H9 (cell line): ENCODE results near the gene TMED8. TPM values are rescaled to one million over a fixed set of nuclear protein-coding genes. Genes with fewer than 3 reads are reported as not detected.

Experiments
- DNase-seq: peaks from one replicate; pipeline ENCODE4 v3.0.0-alpha.2; 2017
- H2AFZ ChIP-seq: one replicate; pipeline ENCODE4 v1.6.1; 2013; ENCODE audit warnings: mild to moderate bottlenecking, low read length, control low read depth, moderate library complexity
- H2AK5ac ChIP-seq: 2 replicates; pipeline ENCODE4 v1.6.1; 2013; ENCODE audit warnings: low read length, control low read depth, mixed read lengths; ENCODE audit not compliant: insufficient read length
- H2BK120ac ChIP-seq: one replicate; pipeline ENCODE4 v1.6.1; 2013; ENCODE audit warnings: low read depth, mild to moderate bottlenecking, low read length, control low read depth, inconsistent platforms; ENCODE audit not compliant: poor library complexity, severe bottlenecking
- H2BK12ac ChIP-seq: 2 replicates; pipeline ENCODE4 v1.6.1; 2013; ENCODE audit warnings: low read length, control low read depth, mixed read lengths, low read depth; ENCODE audit not compliant: insufficient read length
- H2BK15ac ChIP-seq: 2 replicates; pipeline ENCODE4 v1.6.1; 2013; ENCODE audit warnings: low read depth, low read length, control low read depth
- H2BK20ac ChIP-seq: one replicate; pipeline ENCODE4 v1.6.1; 2013; ENCODE audit warnings: low read depth, mild to moderate bottlenecking, low read length, control low read depth, inconsistent platforms; ENCODE audit not compliant: poor library complexity, severe bottlenecking
- H2BK5ac ChIP-seq: 2 replicates; pipeline ENCODE4 v1.6.1; 2013; ENCODE audit warnings: low read length, control low read depth, mixed read lengths; ENCODE audit not compliant: insufficient read length
- H3K14ac ChIP-seq: 2 replicates; pipeline ENCODE4 v1.6.1; 2013; ENCODE audit warnings: low read length, control low read depth; ENCODE audit not compliant: insufficient read depth
- H3K18ac ChIP-seq: 2 replicates; pipeline ENCODE4 v1.6.1; 2013; ENCODE audit warnings: low read depth, mild to moderate bottlenecking, mixed read lengths, low read length, control low read depth; ENCODE audit not compliant: insufficient read length
- H3K23ac ChIP-seq: 2 replicates; pipeline ENCODE4 v1.6.1; 2013; ENCODE audit warnings: low read length, control low read depth, mixed read lengths, low read depth; ENCODE audit not compliant: insufficient read length
- H3K23me2 ChIP-seq: 2 replicates; pipeline ENCODE4 v1.6.1; 2013; ENCODE audit warnings: low read depth, mild to moderate bottlenecking, mixed read lengths, low read length, control low read depth; ENCODE audit not compliant: insufficient read length, poor library complexity, severe bottlenecking
- H3K27ac ChIP-seq: 2 replicates; pipeline ENCODE4 v1.5.1; 2013; ENCODE audit warnings: low read length, control low read depth, mixed read lengths, low read depth; ENCODE audit not compliant: insufficient read length
- H3K27me3 ChIP-seq: 2 replicates; pipeline ENCODE4 v1.6.1; 2013; ENCODE audit warnings: low read length, control low read depth, inconsistent platforms; ENCODE audit not compliant: insufficient read depth
- H3K4ac ChIP-seq: 2 replicates; pipeline ENCODE4 v1.6.1; 2013; ENCODE audit warnings: low read depth, mild to moderate bottlenecking, control low read depth, inconsistent platforms, low read length, moderate library complexity
- H3K4me1 ChIP-seq: 2 replicates; pipeline ENCODE4 v1.6.1; 2013; ENCODE audit warnings: low read length, control low read depth, inconsistent platforms; ENCODE audit not compliant: insufficient read depth
- H3K4me2 ChIP-seq: 2 replicates; pipeline ENCODE4 v1.6.1; 2013; ENCODE audit warnings: low read length, control low read depth, mixed read lengths; ENCODE audit not compliant: insufficient read length, insufficient read depth
- H3K56ac ChIP-seq: 2 replicates; pipeline ENCODE4 v1.6.1; 2013; ENCODE audit warnings: low read depth, mild to moderate bottlenecking, mixed read lengths, low read length, control low read depth; ENCODE audit not compliant: insufficient read length
- H3K79me1 ChIP-seq: 2 replicates; pipeline ENCODE4 v1.6.1; 2013; ENCODE audit warnings: low read depth, mild to moderate bottlenecking, moderate library complexity, low read length, control low read depth, inconsistent platforms; ENCODE audit not compliant: insufficient read depth, poor library complexity, severe bottlenecking
- H3K79me2 ChIP-seq: 2 replicates; pipeline ENCODE4 v1.6.1; 2013; ENCODE audit warnings: low read length, control low read depth, inconsistent platforms; ENCODE audit not compliant: insufficient read depth
- H3K9ac ChIP-seq: 2 replicates; pipeline ENCODE4 v1.6.1; 2013; ENCODE audit warnings: low read length, control low read depth, mixed read lengths; ENCODE audit not compliant: insufficient read length; ENCODE audit errors: extremely low read depth
- H3K9me3 ChIP-seq: one replicate; pipeline ENCODE4 v1.6.1; 2013; ENCODE audit warnings: low read depth, low read length, inconsistent platforms; ENCODE audit not compliant: control insufficient read depth
- H3T11ph ChIP-seq: one replicate; pipeline ENCODE4 v1.6.1; 2013; ENCODE audit warnings: mild to moderate bottlenecking, low read length, control low read depth, inconsistent platforms
- H4K20me1 ChIP-seq: one replicate; pipeline ENCODE4 v1.6.1; 2013; ENCODE audit not compliant: control insufficient read depth, insufficient read length, insufficient read depth
- H4K5ac ChIP-seq: 2 replicates; pipeline ENCODE4 v1.6.1; 2013; ENCODE audit warnings: low read depth, mild to moderate bottlenecking, mixed read lengths, low read length, control low read depth; ENCODE audit not compliant: insufficient read length
- H4K8ac ChIP-seq: replicated peaks from 2 replicates; pipeline ENCODE4 v1.6.1; 2013; ENCODE audit warnings: low read length, control low read depth, mixed read lengths, low read depth; ENCODE audit not compliant: insufficient read length
- H4K91ac ChIP-seq: 2 replicates; pipeline ENCODE4 v1.6.1; 2013; ENCODE audit warnings: low read depth, mild to moderate bottlenecking, moderate library complexity, mixed read lengths, low read length, control low read depth; ENCODE audit not compliant: insufficient read length
- H3K27ac Mint-ChIP-seq, 3 experiments: 2 replicates in 2 of 3; 3 replicates in 1 of 3; pipeline ENCODE4 v1.8.0; 2020 to 2021; ENCODE audit warnings: mixed read lengths in 3 of 3, mild to moderate bottlenecking in 1 of 3, moderate library complexity in 1 of 3
- H3K27me3 Mint-ChIP-seq: 2 replicates; pipeline ENCODE4 v1.8.0; 2021; ENCODE audit warnings: low read depth, mild to moderate bottlenecking, moderate library complexity, mixed read lengths
- H3K36me3 Mint-ChIP-seq, 3 experiments: 2 replicates in 2 of 3; 3 replicates in 1 of 3; pipeline ENCODE4 v1.8.0; 2020 to 2021; ENCODE audit warnings: low read depth in 3 of 3, mixed read lengths in 3 of 3; ENCODE audit not compliant: insufficient read depth in 1 of 3
- H3K4me1 Mint-ChIP-seq, 2 experiments: 2 replicates each; pipeline ENCODE4 v1.8.0; 2020; ENCODE audit warnings: mixed read lengths in 2 of 2
- H3K4me3 Mint-ChIP-seq, 2 experiments: 2 replicates in 1 of 2; 3 replicates in 1 of 2; pipeline ENCODE4 v1.8.0; 2020 to 2021; ENCODE audit warnings: mild to moderate bottlenecking in 2 of 2, mixed read lengths in 2 of 2, moderate library complexity in 1 of 2
- H3K9me3 Mint-ChIP-seq, 2 experiments: 2 replicates in 1 of 2; 3 replicates in 1 of 2; pipeline ENCODE4 v1.8.0; 2020; ENCODE audit warnings: mild to moderate bottlenecking in 2 of 2, mixed read lengths in 2 of 2, moderate library complexity in 1 of 2
- WGBS: extraction: QIAGEN DNeasy Blood & Tissue Kit; methylation state at CpG from one replicate; pipeline ENCODE4 v1.1.7; 2013; ENCODE audit warnings: missing lambda C conversion rate, low lambda C conversion rate, mixed read lengths; ENCODE audit not compliant: insufficient read length; ENCODE audit errors: extremely low coverage; 5-methylcytosine and 5-hydroxymethylcytosine counted together
- total RNA-seq: library from RNA; stranded (reverse); gene quantifications from 2 replicates; pipeline ENCODE4 v1.2.1, GENCODE V29; 2021
- TF ChIP-seq, protein P1 (sequence below): fragments of 200-600 bp; sonication (generic); conservative IDR thresholded peaks from 3 replicates; pipeline ENCODE4 v1.8.0; 2021; ENCODE audit warnings: antibody characterized with exemption, mild to moderate bottlenecking

Gene TMED8
- total RNA-seq, 1 experiment from 2014 or later: 9.5 TPM

DNA sequence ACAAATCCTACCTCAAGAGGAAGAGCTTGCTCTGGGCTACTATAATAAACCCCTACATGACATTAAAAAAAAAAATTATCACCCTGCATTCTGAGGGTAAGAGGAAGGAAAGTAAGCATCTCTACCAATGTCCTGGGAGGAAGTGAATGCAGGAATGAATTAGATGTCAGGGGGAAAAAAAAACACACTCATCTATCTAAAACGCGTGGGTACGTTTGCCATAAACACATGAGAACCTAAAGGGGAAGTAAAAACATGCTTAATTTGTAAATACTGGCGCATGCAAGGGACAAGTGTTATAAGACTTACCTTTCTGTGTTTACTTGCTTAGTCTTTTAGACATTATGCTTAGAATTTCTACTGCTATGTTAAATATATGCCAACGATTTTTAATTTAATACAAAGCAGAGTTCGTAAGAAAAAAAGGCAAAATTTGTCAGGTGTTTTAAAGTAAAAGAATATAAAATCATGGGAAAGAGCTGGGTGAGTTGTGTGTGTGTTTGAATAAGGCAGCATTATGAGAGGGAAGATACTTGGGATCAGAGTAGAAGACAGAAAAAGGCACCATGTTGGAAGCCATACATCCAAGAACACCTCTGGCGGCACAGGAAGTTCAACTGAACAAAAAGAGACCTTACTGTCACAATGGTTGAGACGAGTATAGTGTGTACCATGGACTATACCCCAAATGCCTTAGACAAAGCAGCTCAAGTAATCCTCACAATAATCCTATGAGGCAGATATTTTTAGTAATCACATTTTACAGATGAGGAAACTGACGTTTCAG lies 1.5 kb downstream of the TMED8 start:
- Mint-ChIP-seq H3K4me3 (peak overlapping the region; percentile 81 to 93; a peak in 4 of 5 replicates), H3K9me3 (no peaks in the 10 kb centered on the region), H3K27ac (no peak overlapping the region), H3K36me3 (no peaks in the 10 kb centered on the region), H3K27me3 (peaks cover 2% of the 10 kb centered on the region), H3K4me1 (peaks cover 7 to 8% of the 10 kb centered on the region in 2 experiments)
- no peak overlapping the region for H3K18ac ChIP-seq
- no peak overlapping the region for H3K4ac ChIP-seq
- H3K9ac ChIP-seq: peak overlapping the region; percentile 33
- H3K79me2 ChIP-seq: no peaks in the 10 kb centered on the region
- H3K4me2 ChIP-seq: peak overlapping the region; percentile 98
- H3K23me2 ChIP-seq: peaks cover 13% of the 10 kb centered on the region
- no peak overlapping the region for H2BK20ac ChIP-seq
- WGBS: no CpG with 5 or more reads among the region's 9 CpGs
- H2BK5ac ChIP-seq: no peak overlapping the region
- H3K27me3 ChIP-seq: no peaks in the 10 kb centered on the region
- DNase-seq: no peak
- no peak overlapping the region for H4K91ac ChIP-seq
- no peaks in the 10 kb centered on the region for H3K79me1 ChIP-seq
- H3K27ac ChIP-seq: no peak overlapping the region
- peaks cover 4% of the 10 kb centered on the region; the same call in 1 of the 2 replicates for H3K4me1 ChIP-seq
- no peaks in the 10 kb centered on the region for H4K20me1 ChIP-seq
- no peak overlapping the region for H4K5ac ChIP-seq
- H4K8ac ChIP-seq: no peak overlapping the region
- no peak overlapping the region for H2AFZ ChIP-seq
- no peak overlapping the region for H3T11ph ChIP-seq
- H3K14ac ChIP-seq: no peak overlapping the region
- H2BK15ac ChIP-seq: no peak overlapping the region
- no peak overlapping the region for H2BK120ac ChIP-seq
- H2AK5ac ChIP-seq: no peak overlapping the region
- H3K9me3 ChIP-seq: no peaks in the 10 kb centered on the region
- TF ChIP-seq, protein P1, sequence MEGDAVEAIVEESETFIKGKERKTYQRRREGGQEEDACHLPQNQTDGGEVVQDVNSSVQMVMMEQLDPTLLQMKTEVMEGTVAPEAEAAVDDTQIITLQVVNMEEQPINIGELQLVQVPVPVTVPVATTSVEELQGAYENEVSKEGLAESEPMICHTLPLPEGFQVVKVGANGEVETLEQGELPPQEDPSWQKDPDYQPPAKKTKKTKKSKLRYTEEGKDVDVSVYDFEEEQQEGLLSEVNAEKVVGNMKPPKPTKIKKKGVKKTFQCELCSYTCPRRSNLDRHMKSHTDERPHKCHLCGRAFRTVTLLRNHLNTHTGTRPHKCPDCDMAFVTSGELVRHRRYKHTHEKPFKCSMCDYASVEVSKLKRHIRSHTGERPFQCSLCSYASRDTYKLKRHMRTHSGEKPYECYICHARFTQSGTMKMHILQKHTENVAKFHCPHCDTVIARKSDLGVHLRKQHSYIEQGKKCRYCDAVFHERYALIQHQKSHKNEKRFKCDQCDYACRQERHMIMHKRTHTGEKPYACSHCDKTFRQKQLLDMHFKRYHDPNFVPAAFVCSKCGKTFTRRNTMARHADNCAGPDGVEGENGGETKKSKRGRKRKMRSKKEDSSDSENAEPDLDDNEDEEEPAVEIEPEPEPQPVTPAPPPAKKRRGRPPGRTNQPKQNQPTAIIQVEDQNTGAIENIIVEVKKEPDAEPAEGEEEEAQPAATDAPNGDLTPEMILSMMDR: no peak
- no peak overlapping the region for H3K56ac ChIP-seq
- H3K23ac ChIP-seq: no peak overlapping the region
- no peak overlapping the region for H2BK12ac ChIP-seq
